Right lobe of liver (tissue), 6 donors: ENCODE results near the gene NDST4. TPM values are rescaled to one million over a fixed set of nuclear protein-coding genes. Genes with fewer than 3 reads are reported as not detected.

Source experiments
- ATAC-seq, 4 donors: fragments of 200-7000 bp; cut with Tn5 transposase; one replicate each; pipeline ENCODE4 v1.9.1; 2020; ENCODE audit warnings: mild to moderate bottlenecking in 4 of 4, moderate library complexity in 4 of 4
- DNase-seq, 3 donors: peaks; one replicate each; pipeline ENCODE4 v3.0.0-alpha.2; 2020
- H3K27ac ChIP-seq, 3 donors: fragments of 200-600 bp; one replicate each; pipeline ENCODE4 v1.8.0; 2022
- H3K27me3 ChIP-seq, 2 donors: fragments of 200-600 bp; one replicate each; pipeline ENCODE4 v1.8.0; 2022
- H3K36me3 ChIP-seq, 4 donors: fragments of 200-600 bp; sonication (generic) in 1 of 4; one replicate each; pipeline versions ENCODE4 v1.5.1 to v1.8.0; 2017 to 2022; ENCODE audit warnings: control low read depth in 1 of 4
- H3K4me1 ChIP-seq, 4 donors: fragments of 200-600 bp; sonication (generic) in 1 of 4; one replicate each; pipeline versions ENCODE4 v1.5.1 to v1.8.0; 2017 to 2022; ENCODE audit warnings: control low read depth in 1 of 4
- H3K4me3 ChIP-seq, 3 donors: fragments of 200-600 bp; one replicate each; pipeline ENCODE4 v1.8.0; 2022
- H3K9me3 ChIP-seq, 4 donors: fragments of 200-600 bp; sonication (generic) in 1 of 4; one replicate each; pipeline versions ENCODE4 v1.5.1 to v1.8.0; 2017 to 2022; ENCODE audit warnings: control low read depth in 1 of 4
- POLR2A ChIP-seq: fragments of 450-650 bp; IDR thresholded peaks from one replicate; pipeline ENCODE4 v1.6.1; 2017; ENCODE audit warnings: antibody characterized with exemption, mild to moderate bottlenecking
- WGBS: methylation state at CpG from one replicate; pipeline ENCODE4 v1.1.6; 2018; ENCODE audit warnings: low coverage, low lambda C conversion rate; ENCODE audit not compliant: insufficient coverage; ENCODE audit errors: missing lambda C conversion rate; 5-methylcytosine and 5-hydroxymethylcytosine counted together
- intact Hi-C, 2 donors: fragments of 100-400 bp; cut with DNase I; formaldehyde crosslinking; loops; one replicate each; pipeline versions ENCODE4 v1.11.2 to v1.14.1; 2022
- total RNA-seq, 6 experiments: library from RNA; depleted of rRNA in 2 of 6; stranded (reverse); fragments of >200 nt in 2 of 6; fragmentation: NEBNext Ultra II Directional in 3 of 6; extraction: Animal tissue kit (Norgen Biotek cat#: 25700) in 3 of 6; gene quantifications; one replicate each; pipeline versions ENCODE4 v1.1.0 to v1.2.4, GENCODE V29; 2016 to 2023
- TF ChIP-seq, protein P1 (sequence below), 4 donors: fragments of 200-600 bp in 3 of 4; fragments of 450-650 bp in 1 of 4; IDR thresholded peaks; one replicate each; pipeline versions ENCODE4 v1.5.1 to v1.8.0; 2016 to 2022; ENCODE audit warnings: antibody characterized with exemption in 4 of 4, mild to moderate bottlenecking in 2 of 4
- donor health status: DM: no; HTN: yes; CAD: no.
- donor health status: DM: no; HTN: no; CAD: no.
- donor health status: DM: no; HTN: no; CAD: no.
- donor health status: DM: no; HTN: yes; CAD: no.
- donor health status: DM: no; HTN: yes; CAD: no.

NDST4 gene
- total RNA-seq, 6 experiments from 2014 or later, result not detected

DNA sequence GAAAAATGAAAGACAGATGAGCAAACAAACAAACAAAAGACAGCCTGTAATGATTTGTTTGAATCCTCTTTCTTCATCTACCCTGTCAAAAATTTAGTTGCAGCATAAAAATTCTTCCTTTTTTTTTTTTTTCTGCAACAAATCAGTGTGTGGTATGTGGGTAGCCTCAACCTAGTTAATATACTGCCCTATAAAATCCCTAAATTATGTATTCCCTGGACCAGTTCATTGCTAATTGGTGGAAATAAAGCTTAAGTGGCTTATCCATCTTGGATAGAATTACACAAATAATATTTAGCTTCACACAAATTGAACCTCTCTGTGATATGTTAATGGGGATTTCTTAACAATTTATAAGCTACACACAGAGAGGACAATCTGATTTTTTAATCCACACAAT is 208.4 kb downstream of the NDST4 start:
- DNase-seq (no peak), ATAC-seq (no peak)
- no peaks in the 10 kb centered on the region for H3K9me3 ChIP-seq
- H3K27ac ChIP-seq, result no peak overlapping the region
- no peak overlapping the region for H3K4me3 ChIP-seq
- no peaks in the 10 kb centered on the region for H3K4me1 ChIP-seq
- intact Hi-C loops, result no loop called here
- H3K36me3 ChIP-seq, result no peaks in the 10 kb centered on the region
- H3K27me3 ChIP-seq, result no peaks in the 10 kb centered on the region
- TF ChIP-seq POLR2A, result no peak
- TF ChIP-seq, protein P1, sequence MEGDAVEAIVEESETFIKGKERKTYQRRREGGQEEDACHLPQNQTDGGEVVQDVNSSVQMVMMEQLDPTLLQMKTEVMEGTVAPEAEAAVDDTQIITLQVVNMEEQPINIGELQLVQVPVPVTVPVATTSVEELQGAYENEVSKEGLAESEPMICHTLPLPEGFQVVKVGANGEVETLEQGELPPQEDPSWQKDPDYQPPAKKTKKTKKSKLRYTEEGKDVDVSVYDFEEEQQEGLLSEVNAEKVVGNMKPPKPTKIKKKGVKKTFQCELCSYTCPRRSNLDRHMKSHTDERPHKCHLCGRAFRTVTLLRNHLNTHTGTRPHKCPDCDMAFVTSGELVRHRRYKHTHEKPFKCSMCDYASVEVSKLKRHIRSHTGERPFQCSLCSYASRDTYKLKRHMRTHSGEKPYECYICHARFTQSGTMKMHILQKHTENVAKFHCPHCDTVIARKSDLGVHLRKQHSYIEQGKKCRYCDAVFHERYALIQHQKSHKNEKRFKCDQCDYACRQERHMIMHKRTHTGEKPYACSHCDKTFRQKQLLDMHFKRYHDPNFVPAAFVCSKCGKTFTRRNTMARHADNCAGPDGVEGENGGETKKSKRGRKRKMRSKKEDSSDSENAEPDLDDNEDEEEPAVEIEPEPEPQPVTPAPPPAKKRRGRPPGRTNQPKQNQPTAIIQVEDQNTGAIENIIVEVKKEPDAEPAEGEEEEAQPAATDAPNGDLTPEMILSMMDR (IDR thresholded peaks at IDR 0.05), result no peak

DNA sequence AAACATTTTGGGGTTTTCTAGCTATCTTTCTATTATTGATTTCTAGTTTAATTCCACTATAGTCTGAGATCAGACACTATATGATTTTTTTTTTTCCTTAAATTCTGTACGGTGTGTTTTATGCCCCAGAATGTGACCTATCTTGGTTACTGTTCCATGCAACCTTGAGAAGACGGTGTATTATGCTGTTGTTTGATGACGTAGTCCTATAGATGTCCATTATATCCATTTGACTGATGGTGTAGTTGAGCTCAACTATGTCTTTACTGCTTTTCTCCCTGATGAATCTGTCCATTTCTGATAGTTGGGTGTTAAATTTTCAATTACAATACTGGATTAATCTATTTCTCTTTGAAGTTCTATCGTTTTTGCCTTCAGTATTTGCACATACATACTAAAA is 212.5 kb downstream of the NDST4 start:
- Histone ChIP-seq H3K4me1 (no peaks in the 10 kb centered on the region), H3K27ac (no peak overlapping the region), H3K27me3 (no peaks in the 10 kb centered on the region), H3K4me3 (no peak overlapping the region), H3K36me3 (no peaks in the 10 kb centered on the region), H3K9me3 (no peaks in the 10 kb centered on the region)
- no peak for DNase-seq
- 49% methylated on average over 4 of the region's 4 CpGs for WGBS
- intact Hi-C loops, result no loop called here
- no peak for TF ChIP-seq POLR2A
- TF ChIP-seq, protein P1 (IDR thresholded peaks at IDR 0.05), result no peak
- no peak for ATAC-seq

- WGBS, result 16% methylated on average over 1 of the region's 1 CpG
- TF ChIP-seq, protein P1 (IDR thresholded peaks at IDR 0.05), result no peak
- no peak for TF ChIP-seq POLR2A
- no peak for DNase-seq
- Histone ChIP-seq H3K27me3 (no peaks in the 10 kb centered on the region), H3K4me3 (no peak overlapping the region), H3K27ac (no peak overlapping the region), H3K4me1 (no peaks in the 10 kb centered on the region), H3K36me3 (no peaks in the 10 kb centered on the region), H3K9me3 (no peaks in the 10 kb centered on the region)
- ATAC-seq, result no peak
- intact Hi-C loops, result no loop called here
Observed at GRCh38 chr4:114890773-114891172, 222.6 kb downstream of the NDST4 start.

DNA sequence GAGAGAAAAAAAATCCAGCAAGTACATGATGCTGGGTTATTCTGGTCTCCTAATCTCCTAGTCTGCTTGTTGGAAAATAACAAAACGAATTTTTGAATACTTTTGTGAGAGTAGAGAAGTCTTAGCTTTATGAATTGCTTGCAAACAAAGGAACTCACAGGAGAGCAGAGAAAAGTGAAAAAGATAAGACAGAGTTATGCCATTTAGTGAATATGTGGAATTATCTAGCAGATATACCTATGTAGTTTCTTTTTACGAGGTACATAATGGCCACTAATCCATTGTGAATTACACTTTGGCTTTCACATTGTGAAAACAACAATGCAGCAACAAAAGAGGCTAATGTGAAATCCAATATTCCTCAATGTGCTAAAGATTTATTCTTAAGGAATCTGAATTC is 226.7 kb downstream of the NDST4 start:
- Histone ChIP-seq H3K4me3 (no peak overlapping the region), H3K4me1 (no peaks in the 10 kb centered on the region), H3K9me3 (no peaks in the 10 kb centered on the region), H3K36me3 (no peaks in the 10 kb centered on the region), H3K27me3 (no peaks in the 10 kb centered on the region), H3K27ac (no peak overlapping the region)
- ATAC-seq, result no peak
- 17% methylated on average over 2 of the region's 2 CpGs for WGBS
- DNase-seq, result no peak
- intact Hi-C loops, result no loop called here
- TF ChIP-seq, protein P1 (IDR thresholded peaks at IDR 0.05), result no peak
- no peak for TF ChIP-seq POLR2A

- no peaks in the 10 kb centered on the region for H3K36me3 ChIP-seq
- H3K9me3 ChIP-seq, result no peaks in the 10 kb centered on the region
- TF ChIP-seq POLR2A, result no peak
- TF ChIP-seq, protein P1 (IDR thresholded peaks at IDR 0.05), result no peak
- H3K27me3 ChIP-seq, result no peaks in the 10 kb centered on the region
- DNase-seq, result no peak
- no peak overlapping the region for H3K4me3 ChIP-seq
- no peak overlapping the region for H3K27ac ChIP-seq
- intact Hi-C loops, result no loop called here
- no peak for ATAC-seq
- WGBS, result 76% methylated on average over 5 of the region's 5 CpGs
- no peaks in the 10 kb centered on the region for H3K4me1 ChIP-seq
Observed at GRCh38 chr4:114883641-114884040, 229.8 kb downstream of the NDST4 start.
